ENCODE data around the gene CLDN1.

The CLDN1 gene

DNA sequence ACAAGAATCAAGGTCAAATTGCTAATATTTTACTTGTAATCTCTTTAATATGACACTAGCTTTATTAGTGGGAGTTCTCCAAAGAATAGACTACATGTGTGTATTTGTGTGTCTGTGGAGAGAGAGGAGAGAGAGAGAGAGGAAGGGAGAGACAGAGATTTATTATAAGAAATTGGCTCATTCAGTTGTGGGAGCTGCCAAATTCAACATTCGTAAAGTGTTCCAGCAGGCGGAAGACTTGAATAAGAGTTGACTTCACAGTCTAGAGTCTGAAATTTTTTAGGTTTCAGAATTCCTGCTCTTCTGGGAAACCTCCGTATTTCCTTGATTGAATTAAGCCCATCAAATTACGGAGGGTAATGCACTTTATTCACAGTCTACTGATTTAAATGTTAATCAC is 4.7 kb upstream of the CLDN1 start:
- TF ChIP-seq EZH2 (IDR thresholded peaks at IDR 0.05; ENCODE audit: borderline replicate concordance, low read depth, low read length, severe bottlenecking): no peak
- TF ChIP-seq CTCF (IDR thresholded peaks at IDR 0.05; ENCODE audit: borderline replicate concordance, extremely low read depth, low read length, poor library complexity, severe bottlenecking): no peak

DNA sequence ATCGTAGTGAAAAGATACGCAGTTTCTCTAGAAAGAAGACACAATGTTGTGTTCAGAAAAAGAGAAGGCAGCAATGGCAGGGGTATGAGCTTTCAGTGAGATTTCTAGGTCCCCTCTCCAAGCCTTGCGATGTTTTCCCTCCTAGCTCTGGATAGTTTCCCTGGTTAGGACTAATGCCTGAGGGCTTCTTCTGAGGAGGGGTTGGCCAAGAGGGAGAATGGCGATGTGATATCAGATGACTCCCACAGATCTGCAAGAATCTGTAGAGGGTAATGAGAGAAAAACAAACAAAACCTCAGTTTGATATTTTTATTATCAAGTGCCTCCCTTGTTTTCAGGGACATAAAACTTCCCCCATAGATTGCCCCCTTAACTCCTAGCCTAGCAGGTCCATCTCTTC is 4.1 kb upstream of the CLDN1 start:
- no peak overlapping the region for H3K4me2 ChIP-seq (ENCODE audit: insufficient read depth, low read length)
- H3K9me3 ChIP-seq (ENCODE audit: insufficient read depth, low read length, severe bottlenecking): no peaks in the 10 kb centered on the region
- TF ChIP-seq EZH2 (IDR thresholded peaks at IDR 0.05; ENCODE audit: borderline replicate concordance, low read depth, low read length, severe bottlenecking) (no peak), CTCF (IDR thresholded peaks at IDR 0.05; ENCODE audit: borderline replicate concordance, extremely low read depth, low read length, poor library complexity, severe bottlenecking) (no peak)
- H2AFZ ChIP-seq (ENCODE audit: low read depth, low read length): no peak overlapping the region
- no peaks in the 10 kb centered on the region for H3K79me2 ChIP-seq (ENCODE audit: insufficient read depth, low read length)
- H3K36me3 ChIP-seq (ENCODE audit: insufficient read depth, low read length): no peaks in the 10 kb centered on the region
- H3K4me1 ChIP-seq (ENCODE audit: insufficient read depth, low read length): no peaks in the 10 kb centered on the region
- H4K20me1 ChIP-seq (ENCODE audit: insufficient read depth, low read length): no peaks in the 10 kb centered on the region
- H3K27me3 ChIP-seq (ENCODE audit: insufficient read depth, low read length, poor library complexity): no peaks in the 10 kb centered on the region
- H3K27ac ChIP-seq (ENCODE audit: low read length): no peak overlapping the region
- no peak for DNase-seq
- no peak overlapping the region for H3K4me3 ChIP-seq (ENCODE audit: low read depth in 1 of 2, low read length in 2 of 2)
- H3K9ac ChIP-seq (ENCODE audit: low read depth, low read length): no peak overlapping the region
- no peak for ATAC-seq (ENCODE audit: insufficient read depth, low read depth)

More for the DNA sequence above, 4.7 kb upstream of the CLDN1 start:
- no peaks in the 10 kb centered on the region for H3K9me3 ChIP-seq (ENCODE audit: insufficient read depth, low read length, severe bottlenecking)
- H3K4me2 ChIP-seq (ENCODE audit: insufficient read depth, low read length): no peak overlapping the region
- no peak overlapping the region for H3K27ac ChIP-seq (ENCODE audit: low read length)
- H3K79me2 ChIP-seq (ENCODE audit: insufficient read depth, low read length): no peaks in the 10 kb centered on the region
- H2AFZ ChIP-seq (ENCODE audit: low read depth, low read length): no peak overlapping the region
- ATAC-seq (ENCODE audit: insufficient read depth, low read depth) (no peak), DNase-seq (no peak)
- no peaks in the 10 kb centered on the region for H3K27me3 ChIP-seq (ENCODE audit: insufficient read depth, low read length, poor library complexity)
- H3K36me3 ChIP-seq (ENCODE audit: insufficient read depth, low read length): no peaks in the 10 kb centered on the region
- no peaks in the 10 kb centered on the region for H3K4me1 ChIP-seq (ENCODE audit: insufficient read depth, low read length)
- no peaks in the 10 kb centered on the region for H4K20me1 ChIP-seq (ENCODE audit: insufficient read depth, low read length)
- H3K9ac ChIP-seq (ENCODE audit: low read depth, low read length): no peak overlapping the region
- H3K4me3 ChIP-seq (ENCODE audit: low read depth in 1 of 2, low read length in 2 of 2): no peak overlapping the region

GRCh38 chr3:190325923-190326322 is 3.7 kb upstream of the CLDN1 start:
- Histone ChIP-seq H3K4me2 (ENCODE audit: insufficient read depth, low read length) (no peak overlapping the region), H3K36me3 (ENCODE audit: insufficient read depth, low read length) (no peaks in the 10 kb centered on the region), H3K9me3 (ENCODE audit: insufficient read depth, low read length, severe bottlenecking) (no peaks in the 10 kb centered on the region), H3K9ac (ENCODE audit: low read depth, low read length) (no peak overlapping the region), H3K4me3 (ENCODE audit: low read depth in 1 of 2, low read length in 2 of 2) (no peak overlapping the region), H3K27me3 (ENCODE audit: insufficient read depth, low read length, poor library complexity) (no peaks in the 10 kb centered on the region), H4K20me1 (ENCODE audit: insufficient read depth, low read length) (no peaks in the 10 kb centered on the region), H3K27ac (ENCODE audit: low read length) (no peak overlapping the region), H3K79me2 (ENCODE audit: insufficient read depth, low read length) (no peaks in the 10 kb centered on the region), H3K4me1 (ENCODE audit: insufficient read depth, low read length) (no peaks in the 10 kb centered on the region), H2AFZ (ENCODE audit: low read depth, low read length) (no peak overlapping the region)
- no peak for TF ChIP-seq EZH2 (IDR thresholded peaks at IDR 0.05; ENCODE audit: borderline replicate concordance, low read depth, low read length, severe bottlenecking)
- ATAC-seq (ENCODE audit: insufficient read depth, low read depth) (no peak), DNase-seq (no peak)

DNA sequence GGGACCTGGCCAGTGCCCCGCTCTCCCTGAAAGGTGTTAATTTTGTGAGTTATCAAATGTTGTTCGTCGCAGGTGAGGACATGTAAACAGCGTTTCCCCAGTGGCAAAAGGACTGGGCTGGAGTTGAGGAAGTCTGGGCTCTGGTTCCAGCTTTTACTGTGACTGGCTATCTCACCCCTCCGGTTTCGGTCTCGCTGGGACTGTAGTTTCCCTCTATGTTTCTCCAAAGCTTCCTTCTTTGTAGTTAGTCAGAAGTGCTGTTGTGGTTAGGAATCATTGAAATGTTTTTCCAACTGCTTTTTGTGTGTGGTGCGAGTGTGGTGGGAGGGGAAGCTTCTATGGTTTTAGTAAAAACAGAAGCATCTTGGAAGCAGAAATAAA is 990 bp upstream of the CLDN1 start:
- H3K27me3 ChIP-seq (ENCODE audit: insufficient read depth, low read length, poor library complexity): no peaks in the 10 kb centered on the region
- no peaks in the 10 kb centered on the region for H3K9me3 ChIP-seq (ENCODE audit: insufficient read depth, low read length, severe bottlenecking)
- H3K79me2 ChIP-seq (ENCODE audit: insufficient read depth, low read length): no peaks in the 10 kb centered on the region
- ATAC-seq (ENCODE audit: insufficient read depth, low read depth) (no peak), DNase-seq (no peak)
- H3K36me3 ChIP-seq (ENCODE audit: insufficient read depth, low read length): no peaks in the 10 kb centered on the region
- H2AFZ ChIP-seq (ENCODE audit: low read depth, low read length): no peak overlapping the region
- H3K4me3 ChIP-seq (ENCODE audit: low read depth in 1 of 2, low read length in 2 of 2): no peak overlapping the region
- TF ChIP-seq CTCF (IDR thresholded peaks at IDR 0.05; ENCODE audit: borderline replicate concordance, extremely low read depth, low read length, poor library complexity, severe bottlenecking) (no peak), EZH2 (IDR thresholded peaks at IDR 0.05; ENCODE audit: borderline replicate concordance, low read depth, low read length, severe bottlenecking) (no peak)
- no peak overlapping the region for H3K9ac ChIP-seq (ENCODE audit: low read depth, low read length)
- H3K27ac ChIP-seq (ENCODE audit: low read length): no peak overlapping the region
- H4K20me1 ChIP-seq (ENCODE audit: insufficient read depth, low read length): no peaks in the 10 kb centered on the region
- no peak overlapping the region for H3K4me2 ChIP-seq (ENCODE audit: insufficient read depth, low read length)
- H3K4me1 ChIP-seq (ENCODE audit: insufficient read depth, low read length): no peaks in the 10 kb centered on the region
